ENCODE results near the gene ADORA2B.

GRCh38 chr17:15909481-15909991 is 35.4 kb upstream of the ADORA2B start:
- TF ChIP-seq CTCF (IDR thresholded peaks at IDR 0.05; ENCODE audit: poor library complexity) (no peak), EZH2phosphoT487 (IDR thresholded peaks at IDR 0.05; ENCODE audit: low read depth, severe bottlenecking, unreplicated experiment) (no peak)

All from hepatocyte (in vitro differentiated cells).